Measurements from ENCODE around the gene COG5. TPM values are rescaled to one million over a fixed set of nuclear protein-coding genes. Genes with fewer than 3 reads are reported as not detected.

The COG5 gene
- polyA plus RNA-seq, 3 donors: 12.7 to 29.0 (median 28.1) TPM

GRCh38 chr7:107230334-107230733 is 333.4 kb downstream of the COG5 start:
- H3K27ac ChIP-seq (ENCODE audit: low read depth in 1 of 2, low read length in 2 of 2): no peak overlapping the region
- H2AFZ ChIP-seq (ENCODE audit: insufficient read depth, low read depth, low read length, poor library complexity, severe bottlenecking): no peak overlapping the region
- H3K79me2 ChIP-seq (ENCODE audit: insufficient read depth, low read length): no peaks in the 10 kb centered on the region
- Mint-ChIP-seq H3K9me3 (no peaks in the 10 kb centered on the region), H3K4me3 (no peak overlapping the region), H3K36me3 (peaks cover 33 to 46% of the 10 kb centered on the region in 2 donors), H3K27ac (no peak overlapping the region), H3K4me1 (no peaks in the 10 kb centered on the region), H3K27me3 (ENCODE audit: low read depth in 3 of 3) (peaks cover 0 to 1% (median 0%) of the 10 kb centered on the region in 3 donors)
- H3K4me1 ChIP-seq (ENCODE audit: control insufficient read depth in 1 of 2, insufficient read depth in 2 of 2, low read length in 2 of 2): no peaks in the 10 kb centered on the region
- no peak for TF ChIP-seq CTCF (IDR thresholded peaks at IDR 0.05)
- no peak overlapping the region for H3K4me3 ChIP-seq (replicated peaks in 1 of 3; ENCODE audit: low read depth in 2 of 3, low read length in 3 of 3)
- no CpG with 5 or more reads among the region's 3 CpGs for WGBS (ENCODE audit: insufficient coverage)
- intact Hi-C loops (cut with micrococcal nuclease): no loop called here
- H3K9ac ChIP-seq (ENCODE audit: insufficient read depth, low read length, poor library complexity, severe bottlenecking): no peak overlapping the region
- H3K27me3 ChIP-seq (ENCODE audit: control insufficient read depth in 2 of 2, insufficient read depth in 2 of 2, low read length in 2 of 2): no peaks in the 10 kb centered on the region
- no peaks in the 10 kb centered on the region for H3K9me3 ChIP-seq (replicated peaks in 1 of 2; ENCODE audit: control insufficient read depth in 1 of 2, insufficient read depth in 1 of 2, low read length in 2 of 2)
- no peak overlapping the region for H3K4me2 ChIP-seq (replicated peaks; ENCODE audit: extremely low read depth, low read length, poor library complexity, severe bottlenecking)
- no peaks in the 10 kb centered on the region for H4K20me1 ChIP-seq (ENCODE audit: insufficient read depth, low read length)
- peaks cover 18 to 73% of the 10 kb centered on the region in 2 donors for H3K36me3 ChIP-seq (replicated peaks in 1 of 2; ENCODE audit: control insufficient read depth in 1 of 2, insufficient read depth in 2 of 2, low read length in 2 of 2)
- no peak for DNase-seq

- WGBS (ENCODE audit: insufficient coverage): no CpG with 5 or more reads among the region's 2 CpGs
- no peaks in the 10 kb centered on the region for H4K20me1 ChIP-seq (ENCODE audit: insufficient read depth, low read length)
- no peak overlapping the region for H3K9ac ChIP-seq (ENCODE audit: insufficient read depth, low read length, poor library complexity, severe bottlenecking)
- H3K4me1 ChIP-seq (ENCODE audit: control insufficient read depth in 1 of 2, insufficient read depth in 2 of 2, low read length in 2 of 2): no peaks in the 10 kb centered on the region
- Mint-ChIP-seq H3K4me1 (no peaks in the 10 kb centered on the region), H3K27me3 (ENCODE audit: low read depth in 3 of 3) (no peaks in the 10 kb centered on the region), H3K27ac (no peak overlapping the region), H3K36me3 (peaks cover 28 to 51% of the 10 kb centered on the region in 2 donors), H3K9me3 (no peaks in the 10 kb centered on the region), H3K4me3 (no peak overlapping the region)
- H3K27ac ChIP-seq (ENCODE audit: low read depth in 1 of 2, low read length in 2 of 2): no peak overlapping the region
- H3K27me3 ChIP-seq (ENCODE audit: control insufficient read depth in 2 of 2, insufficient read depth in 2 of 2, low read length in 2 of 2): no peaks in the 10 kb centered on the region
- no peak overlapping the region for H2AFZ ChIP-seq (ENCODE audit: insufficient read depth, low read depth, low read length, poor library complexity, severe bottlenecking)
- H3K4me2 ChIP-seq (replicated peaks; ENCODE audit: extremely low read depth, low read length, poor library complexity, severe bottlenecking): no peak overlapping the region
- no peaks in the 10 kb centered on the region for H3K79me2 ChIP-seq (ENCODE audit: insufficient read depth, low read length)
- TF ChIP-seq CTCF (IDR thresholded peaks at IDR 0.05): no peak
- H3K36me3 ChIP-seq (replicated peaks in 1 of 2; ENCODE audit: control insufficient read depth in 1 of 2, insufficient read depth in 2 of 2, low read length in 2 of 2): peaks cover 15 to 56% of the 10 kb centered on the region in 2 donors
- no peak for DNase-seq
- no peak overlapping the region for H3K4me3 ChIP-seq (replicated peaks in 1 of 3; ENCODE audit: low read depth in 2 of 3, low read length in 3 of 3)
- H3K9me3 ChIP-seq (replicated peaks in 1 of 2; ENCODE audit: control insufficient read depth in 1 of 2, insufficient read depth in 1 of 2, low read length in 2 of 2): no peaks in the 10 kb centered on the region
- intact Hi-C loops (cut with micrococcal nuclease): no loop called here
Measured at GRCh38 chr7:107228291-107228690, 335.4 kb downstream of the COG5 start.
